Heart right ventricle (tissue), 16 donors: ENCODE results near the gene PKN3. TPM values are rescaled to one million over a fixed set of nuclear protein-coding genes. Genes with fewer than 3 reads are reported as not detected.

Source experiments
- ATAC-seq, 8 donors: fragments of 200-7000 bp; cut with Tn5 transposase; one replicate each; pipeline ENCODE4 v1.9.1; 2020; ENCODE audit warnings: mild to moderate bottlenecking in 8 of 8, moderate library complexity in 8 of 8, moderate number of reproducible peaks in 1 of 8
- DNase-seq, 2 donors: peaks; one replicate each; pipeline ENCODE4 v3.0.0-alpha.2; 2020
- H3K27ac ChIP-seq, 10 donors: fragments of 200-600 bp; sonication (generic) in 2 of 10; one replicate each; pipeline versions ENCODE4 v1.5.0 to v1.8.0; 2020 to 2022; ENCODE audit warnings: mild to moderate bottlenecking in 3 of 10
- H3K27me3 ChIP-seq, 7 donors: fragments of 200-600 bp; one replicate each; pipeline ENCODE4 v1.8.0; 2021 to 2022; ENCODE audit warnings: mild to moderate bottlenecking in 2 of 7
- H3K36me3 ChIP-seq, 9 donors: fragments of 200-600 bp; sonication (generic) in 1 of 9; one replicate each; pipeline versions ENCODE4 v1.5.0 to v1.8.0; 2020 to 2022; ENCODE audit warnings: mild to moderate bottlenecking in 2 of 9
- H3K4me1 ChIP-seq, 9 donors: fragments of 200-600 bp; sonication (generic) in 1 of 9; one replicate each; pipeline versions ENCODE4 v1.5.0 to v1.8.0; 2020 to 2022; ENCODE audit warnings: mild to moderate bottlenecking in 4 of 9
- H3K4me3 ChIP-seq, 10 donors: fragments of 200-600 bp; sonication (generic) in 2 of 10; one replicate each; pipeline versions ENCODE4 v1.5.0 to v1.8.0; 2020 to 2022; ENCODE audit warnings: mild to moderate bottlenecking in 7 of 10, moderate library complexity in 2 of 10
- H3K9me3 ChIP-seq, 11 donors: fragments of 200-600 bp in 10 of 11; sonication (generic) in 2 of 11; one replicate each; pipeline versions ENCODE4 v1.5.0 to v1.8.0; 2013 to 2022; ENCODE audit warnings: mild to moderate bottlenecking in 2 of 11, control low read depth in 1 of 11, moderate library complexity in 1 of 11
- WGBS, 2 donors: extraction: QIAGEN DNeasy Blood & Tissue Kit; methylation state at CpG; one replicate each; pipeline ENCODE4 v1.1.7; 2013; ENCODE audit warnings: inconsistent platforms in 1 of 2; 5-methylcytosine and 5-hydroxymethylcytosine counted together
- intact Hi-C, 10 donors: fragments of 100-400 bp; cut with DNase I; formaldehyde crosslinking; loops; one replicate each; pipeline versions ENCODE4 v1.11.1 to v1.14.2; 2022
- polyA plus RNA-seq, 2 donors: library from polyadenylated mRNA; stranded (reverse); fragments of 200-250 nt; gene quantifications; one replicate each; pipeline ENCODE4 v1.2.3, GENCODE V29; 2013
- total RNA-seq, 10 donors: library from RNA; stranded (reverse); fragmentation: NEBNext Ultra II Directional in 3 of 10; extraction: Animal tissue kit (Norgen Biotek cat#: 25700) in 3 of 10; gene quantifications; one replicate each; pipeline versions ENCODE4 v1.2.1 to v1.2.4, GENCODE V29; 2021 to 2023
- TF ChIP-seq, protein P1 (sequence below), 9 donors: fragments of 200-600 bp; sonication (generic) in 2 of 9; IDR thresholded peaks; one replicate each; pipeline versions ENCODE4 v1.5.0 to v1.8.0; 2021 to 2022; ENCODE audit warnings: antibody characterized with exemption in 9 of 9, mild to moderate bottlenecking in 5 of 9, moderate library complexity in 1 of 9
- donor health status: Arrhythmogenic right ventricular cardiomyopathy.
- donor health status: ischemic (EF 13 %, LVEDD 7.1; RV severe dilation, severe dysfunction).
- donor health status: healthy with polysubstance abuse.
- donor health status: DM: no; HTN: yes; CAD: no.
- donor health status: DM: no; HTN: no; CAD: no.
- donor health status: ischemic (EF 25% LVEDD 6.9; RV normal size, moderate dysfunction).
- donor health status: ischemic (EF 25% LVEDD 5.7; RV mildly dilated, moderate dysfunction).
- donor health status: healthy.
- donor health status: DM: yes; HTN: yes; CAD: no.
- donor health status: Ischemic cardiomyopathy.
- donor health status: ischemic (EF 35%, LVEDD 5.7; RV mildly dilated, moderate dysfunction).
- donor health status: nonischemic (EF 11% LVEDD 7.7; RV severe dilation, severe dysfunction).
- donor health status: DM: yes; HTN: yes; CAD: no.
- donor health status: PGD.
- donor health status: ischemic (EF 29% LVEDD 5.4; RV normal size, mild dysfunction).
- donor health status: nonischemic (EF 23%, LVEDD 6.1; RV moderate dilation, normal function).

Gene PKN3
- total and polyA plus RNA-seq, 12 donors: 3.7 to 12.7 (median 5.2) TPM

DNA sequence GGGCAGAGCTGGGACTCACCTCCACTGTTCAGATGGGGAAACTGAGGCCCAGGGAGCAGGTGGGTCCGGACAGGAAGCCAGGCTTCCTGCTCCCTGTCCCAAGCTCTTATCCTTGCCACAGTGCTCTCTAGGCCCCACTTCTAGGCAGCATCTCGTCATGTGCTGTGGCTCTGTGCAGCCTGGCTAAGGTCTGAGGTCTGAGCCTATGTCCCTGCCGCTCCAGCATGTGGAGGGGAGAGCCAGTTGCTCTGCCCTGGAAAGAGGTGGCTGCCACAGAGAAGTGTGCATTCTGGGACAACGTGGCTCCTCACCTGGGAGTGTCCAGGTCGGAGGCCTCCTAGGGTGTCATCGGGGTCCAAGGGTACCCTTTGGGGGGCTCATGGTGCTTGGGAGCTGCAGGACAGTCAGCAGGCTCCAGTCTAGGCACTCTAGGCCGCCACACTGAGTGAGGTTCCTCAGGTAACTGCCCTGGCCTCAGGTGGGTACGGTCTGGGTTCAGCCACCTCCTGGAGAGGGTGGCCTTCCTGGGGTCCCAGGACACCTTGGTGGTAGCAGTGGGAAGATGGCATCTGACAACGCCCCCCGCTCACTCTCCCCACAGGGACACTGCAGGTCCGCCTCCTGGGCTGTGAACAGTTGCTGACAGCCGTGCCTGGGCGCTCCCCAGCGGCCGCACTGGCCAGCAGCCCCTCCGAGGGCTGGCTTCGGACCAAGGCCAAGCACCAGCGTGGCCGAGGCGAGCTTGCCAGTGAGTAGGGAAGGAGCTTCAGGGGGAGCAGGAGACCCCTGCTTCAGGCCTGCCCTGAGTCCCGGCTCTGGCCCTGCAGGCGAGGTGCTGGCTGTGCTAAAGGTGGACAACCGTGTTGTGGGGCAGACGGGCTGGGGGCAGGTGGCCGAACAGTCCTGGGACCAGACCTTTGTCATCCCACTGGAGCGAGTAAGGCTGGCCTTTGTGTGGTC is 10.4 kb downstream of the PKN3 start:
- DNase-seq (no peak), ATAC-seq (peak in 2 of 8 donors; percentile 10 to 12)
- TF ChIP-seq, protein P1, sequence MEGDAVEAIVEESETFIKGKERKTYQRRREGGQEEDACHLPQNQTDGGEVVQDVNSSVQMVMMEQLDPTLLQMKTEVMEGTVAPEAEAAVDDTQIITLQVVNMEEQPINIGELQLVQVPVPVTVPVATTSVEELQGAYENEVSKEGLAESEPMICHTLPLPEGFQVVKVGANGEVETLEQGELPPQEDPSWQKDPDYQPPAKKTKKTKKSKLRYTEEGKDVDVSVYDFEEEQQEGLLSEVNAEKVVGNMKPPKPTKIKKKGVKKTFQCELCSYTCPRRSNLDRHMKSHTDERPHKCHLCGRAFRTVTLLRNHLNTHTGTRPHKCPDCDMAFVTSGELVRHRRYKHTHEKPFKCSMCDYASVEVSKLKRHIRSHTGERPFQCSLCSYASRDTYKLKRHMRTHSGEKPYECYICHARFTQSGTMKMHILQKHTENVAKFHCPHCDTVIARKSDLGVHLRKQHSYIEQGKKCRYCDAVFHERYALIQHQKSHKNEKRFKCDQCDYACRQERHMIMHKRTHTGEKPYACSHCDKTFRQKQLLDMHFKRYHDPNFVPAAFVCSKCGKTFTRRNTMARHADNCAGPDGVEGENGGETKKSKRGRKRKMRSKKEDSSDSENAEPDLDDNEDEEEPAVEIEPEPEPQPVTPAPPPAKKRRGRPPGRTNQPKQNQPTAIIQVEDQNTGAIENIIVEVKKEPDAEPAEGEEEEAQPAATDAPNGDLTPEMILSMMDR (IDR thresholded peaks at IDR 0.05): no peak
- Histone ChIP-seq H3K4me3 (no peak overlapping the region), H3K27ac (no peak overlapping the region), H3K27me3 (no peaks in the 10 kb centered on the region), H3K4me1 (no peaks in the 10 kb centered on the region), H3K9me3 (no peaks in the 10 kb centered on the region), H3K36me3 (peaks cover 0 to 61% (median 0%) of the 10 kb centered on the region in 9 donors)
- intact Hi-C loops: no loop called here
- 94 to 97% methylated on average over 26 of the region's 26 CpGs for WGBS, 2 donors

DNA sequence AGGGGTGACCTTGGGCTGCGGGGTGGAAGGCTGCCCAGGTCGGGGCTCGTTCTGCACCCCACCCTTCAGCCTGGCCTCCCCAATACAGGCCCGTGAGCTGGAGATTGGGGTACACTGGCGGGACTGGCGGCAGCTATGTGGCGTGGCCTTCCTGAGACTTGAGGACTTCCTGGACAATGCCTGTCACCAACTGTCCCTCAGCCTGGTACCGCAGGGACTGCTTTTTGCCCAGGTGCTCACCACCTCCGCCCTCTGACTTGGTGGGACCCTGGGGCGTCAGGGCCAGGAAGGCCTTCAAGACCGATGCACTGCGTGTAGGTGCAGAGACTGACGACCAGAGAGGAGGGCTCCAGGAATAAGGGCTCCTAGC is 11.1 kb downstream of the PKN3 start:
- TF ChIP-seq, protein P1 (IDR thresholded peaks at IDR 0.05): no peak
- H3K4me1 ChIP-seq: no peaks in the 10 kb centered on the region
- no peak overlapping the region for H3K4me3 ChIP-seq
- ATAC-seq: peak in 2 of 8 donors; percentile 17 to 18
- WGBS, 2 donors: 94 to 98% methylated on average over 13 of the region's 13 CpGs
- no peaks in the 10 kb centered on the region for H3K9me3 ChIP-seq
- H3K36me3 ChIP-seq: peaks cover 0 to 62% (median 0%) of the 10 kb centered on the region in 9 donors
- H3K27me3 ChIP-seq: no peaks in the 10 kb centered on the region
- DNase-seq: no peak
- intact Hi-C loops: no loop called here
- H3K27ac ChIP-seq: no peak overlapping the region

DNA sequence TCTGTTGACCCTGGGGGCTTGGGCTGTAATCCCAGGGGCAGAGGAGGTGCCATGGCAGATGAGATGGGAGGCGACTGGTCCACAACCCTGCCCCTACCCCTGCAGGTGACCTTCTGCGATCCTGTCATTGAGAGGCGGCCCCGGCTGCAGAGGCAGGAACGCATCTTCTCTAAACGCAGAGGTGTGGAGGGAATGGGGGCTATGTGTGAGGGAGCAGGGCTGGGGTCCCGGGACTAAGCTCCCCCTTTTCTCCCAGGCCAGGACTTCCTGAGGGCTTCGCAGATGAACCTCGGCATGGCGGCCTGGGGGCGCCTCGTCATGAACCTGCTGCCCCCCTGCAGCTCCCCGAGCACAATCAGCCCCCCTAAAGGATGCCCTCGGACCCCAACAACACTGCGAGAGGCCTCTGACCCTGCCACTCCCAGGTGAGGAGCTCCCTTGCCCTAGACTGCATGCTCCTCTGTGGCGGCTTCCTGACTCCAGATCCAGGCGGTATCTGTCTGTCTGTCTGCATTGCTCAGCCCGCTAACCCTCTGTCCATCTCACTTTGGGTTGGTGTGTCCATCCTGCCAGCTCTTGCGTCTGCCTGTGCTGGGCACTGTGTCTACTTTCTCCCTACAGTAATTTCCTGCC is 11.8 kb downstream of the PKN3 start:
- Histone ChIP-seq H3K4me3 (no peak overlapping the region), H3K9me3 (no peaks in the 10 kb centered on the region), H3K27me3 (no peaks in the 10 kb centered on the region), H3K36me3 (peaks cover 0 to 62% (median 0%) of the 10 kb centered on the region in 9 donors), H3K4me1 (no peaks in the 10 kb centered on the region), H3K27ac (no peak overlapping the region)
- ATAC-seq (no peak), DNase-seq (no peak)
- intact Hi-C loops: no loop called here
- TF ChIP-seq, protein P1 (IDR thresholded peaks at IDR 0.05): no peak
- 96 to 97% methylated on average over 19 of the region's 19 CpGs for WGBS, 2 donors

DNA sequence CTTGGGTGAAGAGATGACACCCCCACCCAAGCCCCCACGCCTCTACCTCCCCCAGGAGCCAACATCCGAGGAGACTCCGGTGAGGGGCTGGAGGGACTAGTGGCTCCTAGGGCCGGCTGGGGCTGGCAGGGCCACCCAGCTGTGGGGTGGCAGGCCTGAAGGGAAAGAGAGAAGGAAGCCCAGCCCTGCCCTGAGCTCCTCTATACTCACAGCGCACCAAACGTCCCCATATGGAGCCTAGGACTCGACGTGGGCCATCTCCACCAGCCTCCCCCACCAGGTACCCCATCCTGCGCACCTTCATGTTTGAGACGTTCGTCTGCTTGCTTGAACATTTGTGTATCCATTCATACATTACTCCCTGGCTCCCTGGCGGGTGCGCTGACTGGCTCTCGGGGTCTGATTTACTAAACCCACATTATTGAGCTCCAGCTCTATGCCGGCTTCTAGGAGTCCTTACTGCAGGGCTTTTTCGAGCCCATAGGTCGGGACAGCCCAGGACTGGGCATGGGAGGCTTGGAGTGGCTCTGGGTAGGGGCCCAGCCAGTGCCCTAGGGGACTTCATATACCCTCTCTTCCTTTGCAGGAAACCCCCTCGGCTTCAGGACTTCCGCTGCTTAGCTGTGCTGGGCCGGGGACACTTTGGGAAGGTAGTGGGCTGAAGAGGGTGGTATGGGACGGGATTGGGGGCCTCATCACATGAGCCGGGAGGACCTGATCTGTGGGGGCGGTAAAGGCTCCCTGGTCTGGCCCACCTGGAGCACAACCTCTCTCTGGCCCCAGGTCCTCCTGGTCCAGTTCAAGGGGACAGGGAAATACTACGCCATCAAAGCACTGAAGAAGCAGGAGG is 12.5 kb downstream of the PKN3 start:
- Histone ChIP-seq H3K4me1 (no peaks in the 10 kb centered on the region), H3K36me3 (peaks cover 0 to 66% (median 0%) of the 10 kb centered on the region in 9 donors), H3K4me3 (no peak overlapping the region), H3K9me3 (no peaks in the 10 kb centered on the region), H3K27ac (no peak overlapping the region), H3K27me3 (no peaks in the 10 kb centered on the region)
- WGBS, 2 donors: 90 to 91% methylated on average over 24 of the region's 24 CpGs
- intact Hi-C loops: no loop called here
- TF ChIP-seq, protein P1 (IDR thresholded peaks at IDR 0.05): no peak
- DNase-seq (no peak), ATAC-seq (no peak)
